ENCODE results near the gene RPS18. TPM values are rescaled to one million over a fixed set of nuclear protein-coding genes. Genes with fewer than 3 reads are reported as not detected.
A peak's percentile ranks its signal among the peaks of the same experiment; 100 is the strongest.

Gene RPS18
- total and polyA plus RNA-seq, 9 of the 15 experiments (the other 6 are each of a cell fraction or from before 2014, with no cell fraction given), result 5,023 to 17,516 (median 8,131) TPM

GRCh38 chr6:33276581-33276863, 4.6 kb downstream of the RPS18 start:
- no peaks in the 10 kb centered on the region for H3K9me3 ChIP-seq (replicated peaks; ENCODE audit: control insufficient read depth, insufficient read depth, low read depth, low read length)
- H3K4me3 ChIP-seq, result peak overlapping the region; percentile 93
- CTCF ChIA-PET (ENCODE audit: low intra/inter-chr PET ratio), result interaction anchor here (0.6 to 6.6 kb wide), 4 partner anchors 131 to 153 kb away, joined by 3 to 64 read pairs (median 4); no protein-coding TSS in a partner anchor
- in situ Hi-C loops (cut with MboI) (loop anchor here (10.0 kb wide), 1 partner anchor 128 kb away; no protein-coding TSS in a partner anchor), intact Hi-C loops (cut with micrococcal nuclease) (loop anchor here (2.0 to 10.0 kb wide), 3 partner anchors 134 to 298 kb away; partner anchors contain the start of genes CUTA and PHF1)
- peaks cover 39 to 40% of the 10 kb centered on the region in 2 experiments for H3K4me1 ChIP-seq (replicated peaks in 1 of 2; ENCODE audit: control insufficient read depth in 2 of 2, insufficient read depth in 2 of 2, low read length in 2 of 2)
- H3K27me3 ChIP-seq (ENCODE audit: control insufficient read depth in 2 of 2, insufficient read depth in 2 of 2, low read length in 2 of 2), result no peaks in the 10 kb centered on the region
- no TSS peak for BruUV-seq (replicated peaks)
- peaks cover 86% of the 10 kb centered on the region for H3K36me3 ChIP-seq (ENCODE audit: control insufficient read depth, insufficient read depth, low read length)
- ATAC-seq (peak; percentile 3), DNase-seq (ENCODE audit: extremely low read depth in 1 of 4, low spot score in 3 of 4) (no peak), FAIRE-seq (peak; percentile 49)
- H3K9ac ChIP-seq (ENCODE audit: insufficient read depth in 1 of 2, low read depth in 2 of 2, low read length in 2 of 2), result peak overlapping the region; percentile 90 to 100
- peak overlapping the region; percentile 99 for H3K4me2 ChIP-seq (ENCODE audit: insufficient read depth, low read length)
- peaks cover 42% of the 10 kb centered on the region for H4K20me1 ChIP-seq (replicated peaks; ENCODE audit: control insufficient read depth, insufficient read depth, low read length)
- no peaks in the 10 kb centered on the region for H3K9me1 ChIP-seq (ENCODE audit: control insufficient read depth, insufficient read depth, low read length)
- POLR2A ChIA-PET, result interaction anchor here (0.6 to 8.1 kb wide), 20 partner anchors 10 to 305 kb away, joined by 3 to 90 read pairs (median 4); partner anchors contain the start of genes KIFC1, PFDN6, RGL2 and RING1
- peaks cover 49% of the 10 kb centered on the region for H3K79me2 ChIP-seq (ENCODE audit: control insufficient read depth, insufficient read depth, low read length)
- peak overlapping the region; percentile 98 for H3K27ac ChIP-seq (ENCODE audit: extremely low read depth, low read depth, low read length)
- H2AFZ ChIP-seq (ENCODE audit: low read depth, low read length), result no peak overlapping the region
- TF ChIP-seq EWSR1 (IDR thresholded peaks at IDR 0.05; ENCODE audit: borderline replicate concordance, low read depth, partially characterized antibody) (peak; percentile 38), RREB1 (CRISPR knock-in tag; IDR thresholded peaks at IDR 0.05) (no peak), ZNF707 (CRISPR knock-in tag; conservative IDR thresholded peaks at IDR 0.05) (0 out of 2 replicates have a peak, but pooled peaks have one; percentile 48), ZNF551 (CRISPR knock-in tag; IDR thresholded peaks at IDR 0.05) (no peak), ZNF449 (CRISPR knock-in tag; IDR thresholded peaks at IDR 0.05) (0 out of 2 replicates have a peak, but pooled peaks have one; percentile 27), ZBTB43 (CRISPR knock-in tag; IDR thresholded peaks at IDR 0.05) (peak; percentile 6; the same call in 1 of the 2 replicates), ZBTB12 (CRISPR knock-in tag; IDR thresholded peaks at IDR 0.05) (no peak), NFXL1 (CRISPR knock-in tag; IDR thresholded peaks at IDR 0.05) (peak; percentile 15; the same call in 1 of the 2 replicates)

Data from K562 (cell line).